Measurements from ENCODE around the gene FAM120B.
"Not testable (repeated sequence)": the region's sequence is repeated elsewhere in the genome, so short reads cannot be mapped to it uniquely, and the experiment has no call there.

The FAM120B gene

DNA sequence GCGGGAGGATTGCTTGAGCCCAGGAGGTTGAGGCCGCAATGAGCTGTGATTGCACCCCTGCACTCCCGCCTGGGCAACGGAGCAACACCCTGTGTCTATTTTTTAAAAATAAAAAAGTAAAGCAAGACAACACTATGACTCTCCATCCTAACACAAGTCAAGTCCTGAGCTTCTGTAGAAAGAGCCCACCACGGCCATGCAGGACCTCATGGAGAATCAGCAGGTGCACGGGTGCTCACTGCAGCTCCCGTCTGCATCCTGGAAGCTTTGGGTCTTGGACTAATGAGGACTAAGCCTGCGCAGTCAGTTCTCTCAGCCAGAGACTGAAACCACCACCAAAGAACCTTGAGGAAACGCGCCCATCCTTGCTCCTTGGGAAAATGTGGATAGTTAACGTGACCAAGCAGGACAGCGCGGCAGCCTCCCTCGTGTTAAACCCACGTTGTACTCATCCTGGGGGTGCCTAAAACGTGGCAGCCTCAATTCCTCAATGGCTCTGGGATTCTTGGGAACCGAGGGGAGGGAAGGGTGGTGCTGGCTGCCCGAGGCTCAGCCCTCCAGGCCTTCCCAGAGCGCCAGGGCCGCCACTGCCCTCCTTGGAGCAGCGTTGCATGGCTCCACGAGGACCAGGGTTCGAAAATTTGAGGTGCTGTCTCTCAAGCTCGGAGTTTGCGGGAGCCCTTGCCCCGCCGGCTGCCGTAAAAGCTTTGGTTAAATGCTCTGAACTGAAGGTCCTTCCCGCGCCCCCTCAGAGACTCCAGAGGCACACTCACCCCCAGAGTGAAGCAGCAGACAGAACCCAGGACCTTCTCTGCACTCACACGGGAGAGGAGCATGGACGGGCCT, 44.7 kb upstream of the FAM120B start:
- in situ Hi-C loops (cut with MboI; ENCODE audit: low sequenced_read_pairs, unreplicated experiment), result no loop called here
- no peak for DNase-seq (ENCODE audit: low spot score)
- TF ChIP-seq, protein P1, sequence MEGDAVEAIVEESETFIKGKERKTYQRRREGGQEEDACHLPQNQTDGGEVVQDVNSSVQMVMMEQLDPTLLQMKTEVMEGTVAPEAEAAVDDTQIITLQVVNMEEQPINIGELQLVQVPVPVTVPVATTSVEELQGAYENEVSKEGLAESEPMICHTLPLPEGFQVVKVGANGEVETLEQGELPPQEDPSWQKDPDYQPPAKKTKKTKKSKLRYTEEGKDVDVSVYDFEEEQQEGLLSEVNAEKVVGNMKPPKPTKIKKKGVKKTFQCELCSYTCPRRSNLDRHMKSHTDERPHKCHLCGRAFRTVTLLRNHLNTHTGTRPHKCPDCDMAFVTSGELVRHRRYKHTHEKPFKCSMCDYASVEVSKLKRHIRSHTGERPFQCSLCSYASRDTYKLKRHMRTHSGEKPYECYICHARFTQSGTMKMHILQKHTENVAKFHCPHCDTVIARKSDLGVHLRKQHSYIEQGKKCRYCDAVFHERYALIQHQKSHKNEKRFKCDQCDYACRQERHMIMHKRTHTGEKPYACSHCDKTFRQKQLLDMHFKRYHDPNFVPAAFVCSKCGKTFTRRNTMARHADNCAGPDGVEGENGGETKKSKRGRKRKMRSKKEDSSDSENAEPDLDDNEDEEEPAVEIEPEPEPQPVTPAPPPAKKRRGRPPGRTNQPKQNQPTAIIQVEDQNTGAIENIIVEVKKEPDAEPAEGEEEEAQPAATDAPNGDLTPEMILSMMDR (IDR thresholded peaks at IDR 0.05; ENCODE audit: borderline replicate concordance, control extremely low read depth, extremely low read depth, insufficient read depth, missing control alignments), result no peak

DNA sequence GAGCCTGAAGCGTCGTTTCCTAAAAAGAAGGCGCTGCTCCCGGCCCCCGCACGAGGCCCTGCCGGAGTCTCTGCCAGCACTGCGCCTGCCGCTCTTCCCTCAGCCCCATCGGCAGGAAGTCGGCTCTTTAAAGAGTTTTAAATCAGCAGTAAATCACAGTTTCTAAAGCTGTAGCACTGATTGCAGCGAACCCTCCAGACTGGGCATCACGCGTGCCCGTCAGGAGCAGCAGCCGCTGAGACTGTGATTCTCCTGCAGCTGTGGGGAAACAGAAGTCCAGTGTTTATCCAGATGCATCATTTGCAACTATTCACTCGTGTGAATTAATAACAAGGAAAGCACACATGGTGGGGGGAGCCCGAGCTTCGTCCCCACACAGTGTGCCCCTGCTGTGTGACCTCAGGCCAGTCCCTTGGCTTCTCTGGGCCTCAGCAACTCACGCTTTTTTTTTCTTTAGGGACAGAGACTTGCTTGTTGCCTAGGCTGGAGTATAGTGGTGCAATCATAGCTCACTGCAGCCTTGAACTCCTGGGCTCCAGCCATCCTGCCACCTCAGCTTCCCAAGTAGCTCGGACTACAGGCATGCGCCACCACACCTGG, 44.0 kb upstream of the FAM120B start:
- in situ Hi-C loops (cut with MboI; ENCODE audit: low sequenced_read_pairs, unreplicated experiment), result no loop called here

DNA sequence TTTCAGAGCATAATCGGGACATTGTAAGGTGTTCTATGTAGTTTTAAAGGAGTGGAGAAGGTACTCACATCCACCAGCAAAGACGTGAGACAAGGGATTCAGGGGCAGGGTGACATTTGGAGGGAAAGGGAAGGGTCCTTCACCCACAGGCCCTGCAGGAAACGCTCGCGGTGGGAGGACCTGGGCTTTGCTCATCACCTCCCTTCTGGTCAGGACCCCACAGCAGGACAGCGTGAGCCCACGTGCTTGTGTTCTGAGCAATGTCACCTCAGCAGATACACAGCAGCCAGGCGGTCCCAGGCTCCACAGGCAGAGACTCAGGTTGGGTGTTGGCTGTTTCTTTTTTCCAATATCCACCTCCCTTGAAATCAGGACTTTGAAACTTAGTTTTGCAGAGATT, 43.1 kb upstream of the FAM120B start:
- in situ Hi-C loops (cut with MboI; ENCODE audit: low sequenced_read_pairs, unreplicated experiment), result no loop called here
- TF ChIP-seq, protein P1 (IDR thresholded peaks at IDR 0.05; ENCODE audit: borderline replicate concordance, control extremely low read depth, extremely low read depth, insufficient read depth, missing control alignments), result no peak

More for the DNA sequence above, 44.0 kb upstream of the FAM120B start:
- no peak for DNase-seq (ENCODE audit: low spot score)
- TF ChIP-seq, protein P1 (IDR thresholded peaks at IDR 0.05; ENCODE audit: borderline replicate concordance, control extremely low read depth, extremely low read depth, insufficient read depth, missing control alignments), result no peak

DNA sequence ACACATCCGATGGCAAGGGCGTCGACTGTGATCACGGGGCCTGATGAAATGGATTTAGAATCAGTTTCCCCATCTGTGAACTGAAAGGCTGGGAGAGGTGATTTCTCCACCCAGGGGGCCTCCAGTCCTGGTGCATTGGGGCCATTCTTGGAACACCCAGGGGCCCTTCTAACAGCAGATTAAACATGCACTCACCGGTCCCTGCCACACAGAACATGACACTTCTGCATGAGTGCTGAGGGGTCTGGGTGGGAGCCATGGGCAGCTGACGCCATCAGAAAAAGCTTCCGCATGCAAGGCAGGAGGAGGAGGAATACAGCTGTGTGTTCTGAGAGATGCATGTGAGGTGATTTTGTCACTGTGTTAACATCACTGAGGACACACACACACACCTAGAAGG, 42.5 kb upstream of the FAM120B start:
- TF ChIP-seq, protein P1 (IDR thresholded peaks at IDR 0.05; ENCODE audit: borderline replicate concordance, control extremely low read depth, extremely low read depth, insufficient read depth, missing control alignments), result no peak
- in situ Hi-C loops (cut with MboI; ENCODE audit: low sequenced_read_pairs, unreplicated experiment), result no loop called here
- no peak for DNase-seq (ENCODE audit: low spot score)

More for the DNA sequence above, 43.1 kb upstream of the FAM120B start:
- DNase-seq (ENCODE audit: low spot score), result no peak

DNA sequence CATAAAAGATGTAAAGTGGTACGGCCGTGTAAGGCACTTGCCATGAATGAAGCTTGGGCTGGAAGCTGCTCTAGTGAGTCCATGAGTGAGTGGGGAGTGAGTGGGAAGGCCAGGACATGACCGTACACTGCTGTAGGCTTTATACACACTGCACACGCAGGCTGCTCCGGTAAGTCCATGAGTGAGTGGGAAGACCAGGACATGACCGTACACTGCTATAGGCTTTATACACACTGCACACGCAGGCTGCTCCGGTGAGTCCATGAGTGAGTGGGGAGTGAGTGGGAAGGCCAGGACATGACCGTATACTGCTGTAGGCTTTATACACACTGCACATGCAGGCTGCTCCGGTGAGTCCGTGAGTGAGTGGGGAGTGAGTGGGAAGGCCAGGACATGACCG, 41.9 kb upstream of the FAM120B start:
- in situ Hi-C loops (cut with MboI; ENCODE audit: low sequenced_read_pairs, unreplicated experiment); DNase-seq (ENCODE audit: low spot score): not testable (repeated sequence)

DNA sequence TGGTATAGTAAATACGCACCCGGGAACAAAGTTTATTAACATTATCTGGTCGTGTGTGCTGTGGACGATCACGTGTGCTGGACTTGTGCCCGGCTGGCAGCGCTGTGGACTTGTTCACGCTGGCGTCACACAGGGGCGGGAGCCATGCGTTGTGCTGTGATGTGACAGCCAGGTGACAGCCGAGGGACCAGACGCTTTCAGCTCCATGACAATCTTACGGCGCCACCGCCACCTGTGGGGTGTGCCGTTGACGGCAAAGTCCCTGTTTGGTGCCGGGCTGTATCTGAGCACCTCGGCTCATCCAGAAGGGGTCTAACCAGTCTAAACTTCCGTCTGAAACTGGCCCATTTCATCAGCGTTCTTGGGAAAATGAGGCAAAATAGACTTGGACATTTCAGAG, 40.9 kb upstream of the FAM120B start:
- TF ChIP-seq, protein P1 (IDR thresholded peaks at IDR 0.05; ENCODE audit: borderline replicate concordance, control extremely low read depth, extremely low read depth, insufficient read depth, missing control alignments), result no peak
- in situ Hi-C loops (cut with MboI; ENCODE audit: low sequenced_read_pairs, unreplicated experiment), result no loop called here
- DNase-seq (ENCODE audit: low spot score), result no peak
